IPS-20b (cell line): ENCODE measurements around the gene DOCK2.

Experiments used
- H3K27ac ChIP-seq: one replicate; pipeline ENCODE4 v1.5.1; 2013; ENCODE audit warnings: low read length
- H3K27me3 ChIP-seq: 2 replicates; pipeline ENCODE4 v1.6.1; 2013; ENCODE audit warnings: mild to moderate bottlenecking, low read length, inconsistent platforms; ENCODE audit not compliant: insufficient read depth
- H3K36me3 ChIP-seq: 2 replicates; pipeline ENCODE4 v1.6.1; 2013; ENCODE audit warnings: low read depth, mild to moderate bottlenecking, inconsistent platforms, low read length, moderate library complexity; ENCODE audit not compliant: insufficient read depth
- H3K4me1 ChIP-seq: 2 replicates; pipeline ENCODE4 v1.6.1; 2013; ENCODE audit warnings: mild to moderate bottlenecking, control low read depth, inconsistent platforms, low read length, moderate library complexity; ENCODE audit not compliant: insufficient read depth
- H3K4me3 ChIP-seq: 2 replicates; pipeline ENCODE4 v1.5.1; 2013; ENCODE audit warnings: mild to moderate bottlenecking, low read length, inconsistent platforms
- H3K9ac ChIP-seq: 2 replicates; pipeline ENCODE4 v1.6.1; 2013; ENCODE audit warnings: low read depth, mild to moderate bottlenecking, inconsistent platforms, low read length, moderate library complexity
- H3K9me3 ChIP-seq: 2 replicates; pipeline ENCODE4 v1.6.1; 2013; ENCODE audit warnings: mild to moderate bottlenecking, low read depth, low read length, inconsistent platforms; ENCODE audit not compliant: insufficient read depth

DOCK2 gene

DNA sequence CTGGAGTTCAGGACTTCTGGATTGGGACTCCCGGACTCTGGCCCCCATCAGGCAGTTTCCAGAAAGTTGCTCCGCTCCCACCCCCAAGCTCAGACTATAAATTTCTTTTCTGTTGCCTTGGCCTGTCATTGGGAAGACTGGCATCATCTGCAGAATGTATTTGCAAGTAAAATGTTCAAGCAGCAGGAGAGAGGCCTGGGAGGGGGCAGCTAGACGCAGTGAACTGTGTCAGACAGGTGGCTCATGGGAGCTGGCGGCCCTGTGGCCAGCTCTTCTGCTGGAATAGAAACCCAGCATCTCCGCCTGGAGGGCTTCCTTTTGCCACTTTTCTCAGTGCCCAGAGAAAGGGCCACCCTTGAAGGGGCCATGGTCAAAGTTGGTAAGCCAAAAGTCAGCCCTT lies 327.2 kb downstream of the DOCK2 start:
- no peaks in the 10 kb centered on the region for H3K27me3 ChIP-seq
- no peak overlapping the region for H3K27ac ChIP-seq
- H3K4me1 ChIP-seq: no peaks in the 10 kb centered on the region
- H3K9ac ChIP-seq: no peak overlapping the region
- no peaks in the 10 kb centered on the region for H3K9me3 ChIP-seq
- no peak overlapping the region for H3K4me3 ChIP-seq
- no peaks in the 10 kb centered on the region for H3K36me3 ChIP-seq

DNA sequence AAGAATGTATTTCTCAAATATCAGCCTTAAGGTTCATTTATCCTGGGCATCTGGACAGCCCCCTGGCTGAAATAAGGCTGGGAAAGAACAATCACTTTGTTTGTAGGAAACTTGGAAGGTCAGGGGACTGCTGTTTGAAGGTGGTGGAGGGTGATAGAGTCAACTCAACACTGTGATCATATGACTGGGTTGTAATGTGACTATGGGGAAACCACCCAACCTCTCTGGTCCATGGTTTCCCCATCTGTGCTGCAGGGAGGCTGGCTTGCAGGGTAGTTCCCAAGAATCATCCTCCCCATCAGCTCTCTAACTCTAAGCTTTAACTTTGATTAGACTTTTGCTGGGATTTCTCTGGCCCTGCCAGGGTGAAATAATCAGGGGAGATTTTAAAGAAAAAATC lies 333.3 kb downstream of the DOCK2 start:
- no peaks in the 10 kb centered on the region for H3K36me3 ChIP-seq
- no peak overlapping the region for H3K27ac ChIP-seq
- no peaks in the 10 kb centered on the region for H3K27me3 ChIP-seq
- no peak overlapping the region for H3K9ac ChIP-seq
- no peak overlapping the region for H3K4me3 ChIP-seq
- H3K9me3 ChIP-seq: no peaks in the 10 kb centered on the region
- 0 out of 2 replicates have a peak, but pooled peaks cover 3% of the 10 kb centered on the region for H3K4me1 ChIP-seq

GRCh38 chr5:169970911-169971765 lies 334.1 kb downstream of the DOCK2 start:
- Histone ChIP-seq H3K27me3 (no peaks in the 10 kb centered on the region), H3K27ac (no peak overlapping the region), H3K4me1 (peaks cover 4% of the 10 kb centered on the region; the same call in 1 of the 2 replicates), H3K9ac (no peak overlapping the region), H3K9me3 (no peaks in the 10 kb centered on the region), H3K4me3 (no peak overlapping the region), H3K36me3 (no peaks in the 10 kb centered on the region)

DNA sequence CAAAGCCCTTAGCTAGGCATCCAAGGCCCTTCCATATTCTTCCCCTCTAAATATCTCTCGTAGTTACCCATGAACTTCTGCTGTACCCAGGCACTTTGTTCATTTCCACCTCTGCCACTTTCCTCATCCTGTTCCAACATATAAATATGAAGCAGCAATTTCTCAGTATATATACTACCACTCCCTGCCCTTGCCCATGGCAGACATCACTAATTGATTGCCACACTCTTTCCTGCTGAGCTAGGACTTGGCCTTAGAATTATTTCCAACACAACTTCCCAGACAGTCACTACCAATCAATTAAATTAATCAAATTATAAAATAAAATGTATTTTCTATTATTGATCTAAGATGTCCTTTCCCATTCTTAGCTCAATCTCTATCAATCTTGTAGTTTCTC lies 334.7 kb downstream of the DOCK2 start:
- no peaks in the 10 kb centered on the region for H3K27me3 ChIP-seq
- no peak overlapping the region for H3K4me3 ChIP-seq
- H3K9ac ChIP-seq: no peak overlapping the region

DNA sequence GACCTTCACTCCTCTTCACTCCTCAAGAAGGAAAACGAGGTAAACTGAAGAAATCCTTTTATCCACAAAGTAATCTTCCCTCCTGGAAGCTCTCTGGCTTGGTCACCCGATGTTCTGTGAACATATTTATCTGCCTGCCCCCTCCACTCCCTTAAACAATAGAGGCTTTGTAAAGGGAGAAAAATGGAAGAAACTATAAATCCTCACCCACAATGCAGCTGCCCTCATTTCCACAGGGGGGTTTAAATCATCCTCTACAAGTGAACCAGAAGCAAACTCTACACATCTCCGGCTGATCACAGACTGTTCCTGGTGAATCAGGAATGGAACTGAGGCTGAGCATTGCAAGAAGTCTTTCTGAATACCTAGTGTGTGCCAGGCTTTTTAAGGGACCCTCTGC lies 336.0 kb downstream of the DOCK2 start:
- Histone ChIP-seq H3K27ac (no peak overlapping the region), H3K4me1 (peaks cover 23% of the 10 kb centered on the region), H3K4me3 (no peak overlapping the region), H3K9me3 (no peaks in the 10 kb centered on the region), H3K27me3 (peaks cover 12% of the 10 kb centered on the region; the same call in 1 of the 2 replicates), H3K9ac (no peak overlapping the region), H3K36me3 (no peaks in the 10 kb centered on the region)

More for the DNA sequence above, 334.7 kb downstream of the DOCK2 start:
- H3K4me1 ChIP-seq: peaks cover 11% of the 10 kb centered on the region; the same call in 1 of the 2 replicates
- H3K36me3 ChIP-seq: no peaks in the 10 kb centered on the region
- H3K9me3 ChIP-seq: no peaks in the 10 kb centered on the region
- no peak overlapping the region for H3K27ac ChIP-seq

- Histone ChIP-seq H3K9me3 (no peaks in the 10 kb centered on the region), H3K36me3 (no peaks in the 10 kb centered on the region), H3K9ac (no peak overlapping the region), H3K4me1 (peaks cover 33% of the 10 kb centered on the region), H3K27me3 (peaks cover 24% of the 10 kb centered on the region), H3K4me3 (no peak overlapping the region), H3K27ac (no peak overlapping the region)
Observed at GRCh38 chr5:169974121-169974770, 337.2 kb downstream of the DOCK2 start.

DNA sequence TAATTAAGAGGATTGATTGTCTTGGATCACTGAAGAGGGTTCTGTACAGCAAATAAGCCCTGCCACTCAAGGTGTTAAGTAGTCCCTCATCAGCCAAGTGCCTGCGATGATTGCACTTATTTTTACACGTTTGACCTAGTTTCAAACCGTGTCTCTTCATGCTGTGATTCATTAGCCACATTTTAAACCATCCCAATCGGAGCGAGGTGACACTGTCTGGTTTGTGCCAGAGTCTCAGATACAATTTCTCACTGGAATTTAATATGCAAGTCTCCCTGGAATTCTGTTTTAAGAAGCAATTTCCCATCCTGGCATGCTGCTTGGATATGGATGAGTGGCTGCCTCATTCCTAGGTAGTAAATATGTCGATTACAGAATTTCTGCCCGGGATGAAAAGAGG lies 341.6 kb downstream of the DOCK2 start:
- Histone ChIP-seq H3K9ac (no peak overlapping the region), H3K4me1 (peaks cover 41% of the 10 kb centered on the region), H3K27me3 (peaks cover 29% of the 10 kb centered on the region), H3K27ac (no peak overlapping the region), H3K9me3 (no peaks in the 10 kb centered on the region), H3K36me3 (no peaks in the 10 kb centered on the region), H3K4me3 (no peak overlapping the region)

GRCh38 chr5:169979871-169980270 lies 342.8 kb downstream of the DOCK2 start:
- no peaks in the 10 kb centered on the region for H3K36me3 ChIP-seq
- H3K4me3 ChIP-seq: peak overlapping the region; percentile 67
- H3K27ac ChIP-seq: no peak overlapping the region
- peak overlapping the region; percentile 38; the same call in 1 of the 2 replicates for H3K9ac ChIP-seq
- no peaks in the 10 kb centered on the region for H3K9me3 ChIP-seq
- H3K27me3 ChIP-seq: peaks cover 29% of the 10 kb centered on the region
- peaks cover 41% of the 10 kb centered on the region for H3K4me1 ChIP-seq

GRCh38 chr5:169980418-169981053 lies 343.5 kb downstream of the DOCK2 start, which contains the start of gene INSYN2B:
TSS of gene INSYN2B (minus strand) at chr5:169980495. CDS start at chr5:169883898, 96,597 bp downstream.
- H3K27ac ChIP-seq: no peak within 1 kb of the TSS
- H3K9ac ChIP-seq: peak within 1 kb of the TSS; percentile 38; the same call in 1 of the 2 replicates
- H3K4me1 ChIP-seq: peaks cover 41% of the 10 kb centered on the region
- H3K9me3 ChIP-seq: no peaks in the 10 kb centered on the region
- peaks cover 29% of the 10 kb centered on the region for H3K27me3 ChIP-seq
- peak within 1 kb of the TSS; percentile 67 for H3K4me3 ChIP-seq
- no peaks in the 10 kb centered on the region for H3K36me3 ChIP-seq

DNA sequence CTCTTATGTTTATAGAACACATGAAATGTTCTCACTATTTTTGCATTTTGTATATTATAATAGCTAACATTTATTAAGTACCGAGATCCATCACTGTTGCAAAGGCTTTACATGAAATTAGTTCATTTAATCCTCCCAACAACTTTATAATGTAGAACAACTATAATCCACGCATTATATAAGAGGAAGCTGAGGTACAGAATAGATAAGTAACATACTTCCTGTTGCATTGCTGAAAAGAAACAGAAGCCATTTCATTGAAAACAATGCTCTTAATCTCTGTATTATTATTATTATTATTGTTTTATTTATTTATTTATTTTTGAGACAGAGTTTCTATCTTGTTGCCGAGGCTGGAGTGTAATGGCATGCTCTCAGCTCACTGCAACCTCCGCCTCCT lies 351.1 kb downstream of the DOCK2 start:
- no peak overlapping the region for H3K27ac ChIP-seq
- no peaks in the 10 kb centered on the region for H3K9me3 ChIP-seq
- no peaks in the 10 kb centered on the region for H3K36me3 ChIP-seq

GRCh38 chr5:169988947-169989346 lies 351.9 kb downstream of the DOCK2 start:
- Histone ChIP-seq H3K4me3 (no peak overlapping the region), H3K9me3 (no peaks in the 10 kb centered on the region), H3K27me3 (no peaks in the 10 kb centered on the region), H3K9ac (no peak overlapping the region), H3K27ac (no peak overlapping the region), H3K4me1 (no peaks in the 10 kb centered on the region), H3K36me3 (no peaks in the 10 kb centered on the region)

More for the DNA sequence above, 351.1 kb downstream of the DOCK2 start:
- H3K4me1 ChIP-seq: no peaks in the 10 kb centered on the region
- H3K4me3 ChIP-seq: no peak overlapping the region
- no peak overlapping the region for H3K9ac ChIP-seq
- no peaks in the 10 kb centered on the region for H3K27me3 ChIP-seq
